ENCODE measurements around the gene PCDH15.
"Not testable (repeated sequence)": the region's sequence is repeated elsewhere in the genome, so short reads cannot be mapped to it uniquely, and the experiment has no call there.

PCDH15 gene

DNA sequence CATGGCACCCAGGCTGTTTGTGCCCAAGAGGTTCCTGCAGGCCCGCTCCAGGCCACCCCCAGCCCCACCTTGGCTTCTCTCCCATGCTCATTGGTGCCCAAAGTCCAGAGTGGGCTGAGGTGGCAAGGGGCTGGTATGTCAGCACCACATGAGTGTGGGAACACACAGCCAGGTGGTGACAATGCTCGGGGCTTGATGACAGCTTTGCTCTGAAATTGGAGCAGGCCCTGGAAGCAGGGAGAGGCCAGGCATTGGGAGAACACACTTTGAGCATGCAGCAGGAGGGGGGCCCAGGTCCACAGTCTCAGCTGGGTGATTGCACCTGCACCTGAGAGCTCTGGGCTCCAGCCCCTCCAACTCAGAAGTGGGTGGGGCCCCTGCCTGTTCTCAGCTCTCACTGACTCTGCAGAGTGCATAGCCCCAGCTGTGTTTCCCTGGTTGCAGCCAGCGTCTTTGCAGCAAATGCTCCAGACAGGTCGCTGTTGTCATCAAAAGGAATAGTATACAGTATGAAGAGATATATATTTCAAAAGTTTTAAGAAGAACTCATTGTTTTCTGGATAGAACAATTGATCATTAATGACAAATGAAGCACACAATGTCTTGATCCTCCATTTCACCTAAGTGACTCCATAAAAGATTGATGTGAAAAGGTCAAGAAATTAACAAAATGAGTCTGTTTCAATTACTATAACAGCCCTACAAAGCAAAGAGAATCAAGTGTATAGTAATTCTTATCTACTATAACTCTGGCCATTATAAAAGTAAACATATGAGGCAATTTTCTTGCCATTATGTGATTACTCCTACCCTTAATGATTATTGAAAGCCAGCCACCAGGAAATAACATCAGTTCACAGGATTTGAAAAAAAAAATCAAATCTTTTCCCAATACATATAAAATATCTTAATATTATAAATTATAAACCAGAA is 848.1 kb downstream of the PCDH15 start:
- no peak for DNase-seq

DNA sequence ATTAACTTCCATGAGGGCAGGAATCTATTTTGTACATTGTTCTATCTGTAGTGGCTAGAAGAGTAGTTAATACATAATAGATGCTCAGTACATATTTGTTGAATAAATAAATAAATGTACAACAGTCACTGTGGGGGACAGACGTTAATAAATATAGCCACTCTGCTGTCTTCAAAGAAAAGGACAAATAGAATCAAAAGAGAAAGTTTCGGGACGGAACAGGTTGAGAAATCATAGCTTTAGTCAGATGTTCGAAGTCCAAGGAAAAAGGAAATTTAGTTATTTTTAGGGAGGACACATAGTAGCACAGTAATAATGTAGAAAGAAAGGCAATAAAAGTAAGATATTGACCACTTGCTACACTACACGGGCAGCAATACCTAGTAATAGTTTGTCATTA is 861.4 kb downstream of the PCDH15 start:
- DNase-seq, result no peak

DNA sequence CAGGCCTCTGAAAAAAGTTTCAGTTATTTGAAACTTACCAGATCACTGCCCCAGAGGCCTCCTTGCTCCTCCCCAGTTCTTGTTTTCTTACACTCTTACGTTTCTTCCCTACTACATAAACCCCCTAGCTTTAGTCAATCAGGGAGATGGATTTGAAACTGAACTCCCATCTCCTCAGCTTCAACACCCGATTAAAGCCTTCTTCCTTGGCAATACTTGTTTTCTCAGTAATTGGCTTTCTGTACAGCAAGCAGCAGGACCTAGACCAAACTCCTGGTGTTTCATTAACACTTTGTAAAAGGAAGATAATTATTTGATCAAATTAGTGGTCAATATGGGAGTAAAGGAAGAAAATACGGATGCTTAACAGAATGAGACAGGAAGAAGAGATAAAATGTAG is 870.4 kb downstream of the PCDH15 start:
- no peak for DNase-seq

DNA sequence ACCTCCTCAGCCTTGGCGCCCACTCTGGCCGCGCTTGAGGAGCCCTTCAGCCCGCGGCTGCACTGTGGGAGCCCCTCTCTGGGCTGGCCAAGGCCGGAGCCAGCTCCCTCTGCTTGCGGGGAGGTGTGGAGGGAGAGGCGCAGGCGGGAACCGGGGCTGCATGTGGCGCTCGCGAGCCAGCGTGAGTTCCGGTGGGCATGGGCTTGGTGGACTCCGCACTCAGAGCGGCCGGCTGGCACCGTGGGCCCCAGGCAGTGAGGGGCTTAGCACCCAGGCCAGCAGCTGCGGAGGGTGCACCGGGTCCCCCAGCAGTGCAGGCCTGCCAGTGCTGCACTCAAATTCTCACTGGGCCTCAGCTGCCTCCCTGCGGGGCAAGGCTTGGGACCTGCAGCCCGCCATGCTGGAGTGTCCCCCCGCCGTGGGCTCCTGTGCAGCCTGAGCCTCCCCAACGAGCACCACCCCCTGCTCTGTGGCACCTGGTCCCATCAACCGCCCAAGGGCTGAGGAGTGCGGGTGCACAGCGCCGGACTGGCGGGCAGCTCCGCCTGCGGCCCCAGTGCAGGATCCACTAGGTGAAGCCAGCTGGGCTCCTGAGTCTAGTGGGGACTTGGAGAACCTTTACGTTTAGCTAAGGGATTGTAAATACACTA is 876.9 kb downstream of the PCDH15 start:
- not testable (repeated sequence) for DNase-seq

DNA sequence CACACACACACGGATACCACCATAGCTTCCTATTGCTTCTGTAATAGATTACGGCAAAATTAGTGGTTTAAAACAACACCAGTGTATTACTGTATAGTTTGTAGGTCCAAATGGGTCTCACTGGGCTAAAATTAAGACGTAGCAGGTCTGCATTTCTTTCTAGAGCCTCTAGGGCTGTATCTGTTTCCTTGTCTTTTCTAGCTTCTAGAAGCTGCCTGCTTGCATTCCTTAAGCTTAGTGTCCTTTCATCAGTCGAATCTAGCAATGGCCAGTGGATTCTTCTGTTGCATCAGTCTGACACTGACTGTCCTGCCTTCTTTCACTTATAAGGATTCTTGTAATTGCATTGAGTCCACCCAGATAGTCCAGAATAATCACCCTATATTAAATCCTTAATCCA is 882.3 kb downstream of the PCDH15 start:
- no peak for DNase-seq

DNA sequence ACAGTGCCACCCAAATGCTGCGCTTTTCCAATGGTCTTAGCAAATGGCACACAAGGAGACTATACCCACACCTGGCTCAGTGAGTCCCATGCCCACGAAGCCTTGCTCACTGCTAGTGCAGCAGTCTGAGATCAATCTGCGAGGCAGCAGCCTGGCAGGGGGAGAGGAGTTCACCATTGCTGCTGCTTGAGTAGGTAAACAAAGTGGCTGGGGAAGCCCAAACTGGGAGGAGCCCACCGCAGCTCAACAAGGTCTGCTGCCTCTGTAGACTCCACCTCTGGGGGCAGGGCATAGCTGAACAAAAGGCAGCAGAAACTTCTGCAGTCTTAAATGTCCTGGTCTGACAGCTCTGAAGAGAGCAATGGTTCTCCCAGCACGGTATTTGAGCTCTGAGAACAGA is 891.2 kb downstream of the PCDH15 start:
- DNase-seq, result no peak

DNA sequence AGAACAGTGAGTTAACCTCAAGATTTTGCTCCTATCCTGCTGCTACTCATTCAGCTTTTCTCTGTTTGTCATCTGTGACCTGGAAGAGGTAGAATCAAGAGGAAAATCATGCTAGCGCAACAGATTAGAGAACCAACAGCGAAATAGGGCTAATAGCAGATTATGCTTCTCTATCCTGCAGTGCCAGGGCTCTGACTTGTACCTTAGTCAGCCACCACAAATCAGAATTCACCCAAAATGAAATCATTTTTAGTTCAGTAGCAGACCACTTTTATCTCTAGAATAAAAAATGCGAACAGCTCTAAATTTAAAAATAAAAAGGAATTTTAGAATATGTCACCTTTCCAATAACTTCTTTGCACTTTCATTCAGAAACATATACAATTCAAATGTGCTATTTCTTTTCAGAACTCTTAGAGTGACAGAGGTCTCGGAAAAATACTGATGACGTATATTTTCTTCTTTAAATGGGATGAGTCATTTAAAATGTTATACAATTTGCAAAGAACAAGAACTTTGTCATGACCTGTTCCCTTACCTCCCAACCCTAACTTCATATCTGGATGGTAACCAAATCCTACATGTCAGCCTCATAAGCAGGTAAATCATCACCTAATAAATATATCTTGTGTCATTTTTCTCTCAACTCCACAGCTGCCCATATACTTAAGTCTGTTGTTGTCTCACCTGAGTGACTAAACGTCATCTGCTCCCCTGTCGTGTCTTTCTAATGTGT is 896.4 kb downstream of the PCDH15 start:
- DNase-seq, result no peak

DNA sequence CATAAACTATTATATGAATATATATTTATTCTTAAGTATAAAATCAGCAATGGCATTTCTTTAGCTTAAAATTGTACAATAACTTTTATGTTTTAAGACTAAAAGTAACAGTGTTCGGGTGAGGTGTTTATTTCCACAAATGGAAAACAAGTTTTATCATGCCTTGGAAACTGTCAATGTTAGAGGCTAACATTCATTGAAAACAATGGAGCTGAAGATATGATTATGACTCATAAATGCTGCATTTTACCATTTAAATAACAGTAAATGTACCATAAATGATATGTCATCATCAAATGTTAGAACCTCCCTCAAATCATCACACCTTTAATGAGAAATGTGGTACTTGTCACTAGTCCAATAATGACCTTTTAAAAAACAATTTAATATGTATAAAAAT is 897.3 kb downstream of the PCDH15 start:
- no peak for DNase-seq

DNA sequence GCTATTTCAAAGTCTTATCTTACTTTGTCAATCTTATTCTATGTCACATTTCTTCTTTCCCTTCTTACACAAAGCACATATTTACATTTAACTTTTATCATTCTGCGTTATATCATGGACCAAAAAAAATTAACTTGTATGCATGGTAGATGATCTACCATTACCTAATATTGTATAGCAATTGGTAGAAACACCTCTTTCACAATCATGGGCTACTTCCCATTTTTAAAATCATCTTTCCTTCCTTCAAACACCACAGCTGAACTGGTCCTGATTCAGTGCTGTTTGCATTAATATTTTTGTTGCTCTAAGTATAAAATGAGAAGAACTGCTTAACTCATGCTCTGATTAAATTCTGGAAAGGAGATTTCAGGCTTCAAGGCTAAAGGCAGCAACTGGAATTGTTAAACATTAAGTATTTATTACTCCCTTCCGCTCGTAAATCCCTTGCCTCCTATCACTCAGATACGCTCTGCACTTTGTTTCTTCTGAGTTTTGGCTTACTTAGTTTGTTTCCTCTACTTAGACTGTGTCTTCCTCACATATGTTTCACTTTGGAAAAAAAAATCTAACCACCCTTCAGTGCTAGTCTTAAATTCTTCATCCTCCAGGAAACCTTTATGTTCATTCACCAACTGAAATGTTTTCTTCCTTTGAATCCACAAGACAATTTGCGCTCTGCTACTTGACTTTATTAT is 901.4 kb downstream of the PCDH15 start:
- no peak for DNase-seq

DNA sequence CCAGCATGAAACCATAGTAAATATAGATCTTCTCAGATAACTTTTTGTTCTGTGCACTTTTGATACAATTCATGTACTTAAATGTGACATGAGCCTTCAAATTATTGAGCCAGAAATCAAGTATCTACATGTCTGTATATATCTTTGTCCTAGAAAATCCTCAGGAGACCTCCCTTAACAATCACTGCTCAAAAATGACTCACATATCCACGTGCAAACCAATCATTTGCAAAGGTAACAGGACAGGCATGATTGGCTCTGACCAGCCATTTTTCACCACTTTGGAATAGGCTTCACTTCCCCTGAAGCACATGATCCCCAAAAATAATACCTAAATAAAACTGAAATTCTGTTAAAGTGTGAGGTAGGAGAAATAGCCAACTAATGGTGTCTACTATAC is 902.5 kb downstream of the PCDH15 start:
- no peak for DNase-seq

DNA sequence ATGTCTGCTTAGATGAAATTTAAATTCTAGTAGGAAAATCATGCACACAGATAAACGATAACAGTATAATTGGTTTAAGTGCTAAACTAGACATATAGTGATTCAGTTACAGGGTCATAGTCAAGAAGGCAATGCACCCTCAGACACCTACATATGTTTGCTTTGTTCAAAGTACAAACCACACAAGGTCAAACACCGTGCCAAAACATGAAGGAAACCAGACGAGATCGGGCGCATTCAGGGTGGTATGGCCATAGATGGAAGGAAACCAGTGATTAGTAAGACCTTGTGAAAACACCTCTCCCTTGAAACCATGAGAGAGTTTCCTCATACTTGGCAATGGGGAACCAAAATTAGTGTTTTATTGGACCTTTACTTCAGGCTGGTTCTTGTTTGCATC is 906.9 kb downstream of the PCDH15 start:
- DNase-seq, result no peak

DNA sequence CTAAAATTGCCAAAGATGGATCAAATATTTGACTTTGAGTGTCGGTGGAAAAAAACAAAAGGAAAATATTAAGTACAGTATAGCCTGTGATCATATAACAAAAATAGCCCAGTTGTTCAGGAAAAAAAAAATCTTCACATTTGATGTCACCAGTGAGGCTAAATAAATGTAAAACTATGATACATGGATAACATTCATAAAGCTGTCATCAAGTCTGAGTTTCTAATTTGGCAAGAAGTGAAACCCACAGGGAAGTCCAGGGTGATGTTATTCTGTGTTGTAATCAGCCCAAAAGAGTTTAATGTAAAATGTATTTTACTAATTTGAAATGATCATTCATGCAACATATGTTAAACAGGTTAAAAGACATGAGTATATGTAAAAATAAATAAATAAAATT is 908.0 kb downstream of the PCDH15 start:
- DNase-seq, result no peak

DNA sequence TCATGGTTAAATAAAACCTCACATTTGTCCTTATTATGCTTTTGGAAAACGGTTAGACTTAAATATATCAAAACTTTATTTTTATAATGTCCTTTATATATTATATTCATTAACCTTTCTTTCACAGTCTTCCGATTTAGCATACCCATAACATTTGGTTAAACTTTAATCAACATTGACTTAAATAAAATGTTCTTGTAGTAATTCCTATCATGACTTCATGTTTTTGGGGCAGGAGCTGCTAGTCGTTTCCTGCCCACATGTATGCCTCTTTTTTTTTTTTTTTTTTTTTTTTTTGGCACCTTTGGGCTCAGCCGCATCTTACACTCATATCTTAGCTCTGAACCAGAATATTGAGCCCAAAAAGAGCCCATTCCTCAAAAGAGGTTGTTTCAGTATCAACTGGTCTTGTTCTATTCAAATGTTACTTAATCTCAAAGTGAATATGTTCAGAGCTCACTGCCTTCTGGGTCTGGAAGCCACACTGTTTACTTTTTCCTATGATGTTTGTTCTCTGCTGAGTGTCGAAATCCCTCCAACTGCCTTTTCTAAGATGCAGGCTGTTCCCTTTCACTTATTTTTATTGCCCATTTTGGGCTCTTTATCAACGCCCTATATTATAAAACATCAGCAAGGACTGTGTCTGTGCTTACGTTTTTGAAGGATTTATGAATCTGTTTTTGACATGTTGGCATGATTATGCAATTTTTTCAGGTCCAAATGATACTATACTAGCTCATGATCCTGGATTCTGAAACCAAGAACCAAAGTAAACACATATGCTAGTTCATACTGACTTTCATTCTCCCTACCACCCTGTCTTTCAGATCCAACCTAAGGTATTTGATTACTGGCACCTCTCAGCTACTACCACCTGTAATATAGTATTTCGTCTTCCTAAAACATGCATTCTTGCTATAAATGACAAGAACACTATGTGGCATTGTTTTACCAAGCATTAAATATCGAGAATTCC is 914.4 kb downstream of the PCDH15 start:
- DNase-seq, result no peak

DNA sequence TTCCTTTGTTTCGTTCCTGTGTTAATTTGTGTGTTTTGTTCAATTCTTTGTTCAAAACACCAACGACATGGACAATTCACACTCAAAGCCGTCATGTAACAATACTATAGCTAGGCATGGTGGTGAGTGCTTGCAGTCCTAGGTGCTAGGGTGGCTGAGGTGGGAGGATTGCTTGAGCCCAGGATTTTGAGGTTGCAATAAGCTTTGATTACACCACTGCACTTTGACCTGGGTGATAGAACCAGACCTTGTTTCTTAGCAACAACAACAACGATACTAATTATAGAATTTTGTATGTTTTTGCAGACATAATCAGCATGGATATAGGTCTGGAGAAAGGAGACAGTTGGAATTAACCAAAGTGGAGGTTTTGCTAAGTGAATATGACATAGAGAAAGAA is 936.2 kb downstream of the PCDH15 start:
- no peak for DNase-seq

DNA sequence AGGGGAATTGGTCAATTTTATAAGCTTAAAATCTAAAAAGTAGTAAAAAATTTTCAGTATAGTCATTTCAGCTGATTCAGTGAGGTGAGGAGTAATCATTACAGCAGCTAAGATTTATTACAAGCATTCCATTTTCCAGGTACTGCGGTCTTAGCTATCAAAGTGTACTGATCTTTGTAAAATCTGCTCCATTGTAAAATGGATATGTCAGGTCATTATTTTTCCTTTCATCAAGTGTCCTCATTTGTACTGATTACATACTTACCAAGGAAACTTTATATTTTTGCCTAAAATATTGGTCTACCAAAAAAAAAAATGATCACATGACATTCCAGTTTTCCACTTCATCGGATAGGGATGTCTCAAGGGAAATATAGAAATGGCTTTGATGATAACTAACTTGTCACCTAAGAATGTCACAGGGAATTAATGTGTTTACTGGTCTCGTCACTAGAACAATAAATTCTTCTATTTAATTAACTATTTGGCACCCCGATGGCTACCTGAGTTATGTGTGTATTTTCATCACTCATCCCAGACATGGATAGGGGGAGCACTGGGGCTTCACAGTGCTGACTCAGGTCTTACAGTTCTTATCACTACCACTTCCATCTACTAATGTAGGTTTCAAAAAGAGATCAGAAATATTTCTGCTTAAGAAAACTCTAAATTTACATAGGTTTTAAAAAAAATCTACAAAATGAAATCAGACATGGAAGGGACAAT is 948.4 kb downstream of the PCDH15 start:
- DNase-seq, result no peak

DNA sequence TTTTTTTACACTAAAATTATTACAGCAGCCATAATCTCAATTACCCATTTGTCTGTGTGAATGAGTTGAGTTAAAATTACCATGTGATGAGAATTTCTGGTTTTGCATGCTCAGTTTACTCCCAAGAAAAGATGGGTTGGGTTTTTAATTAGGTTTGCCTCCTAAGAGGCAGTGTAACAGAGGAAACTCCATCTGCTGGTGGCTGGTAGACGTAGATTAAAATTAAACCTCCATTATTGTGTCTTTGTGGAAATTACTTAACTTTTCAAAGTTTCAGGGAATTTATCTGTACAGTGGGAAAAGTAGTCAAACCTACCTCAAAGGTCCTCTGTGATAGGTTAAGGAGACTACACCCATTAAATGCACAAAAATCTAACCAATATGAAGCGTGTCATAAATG is 954.2 kb downstream of the PCDH15 start:
- DNase-seq, result no peak

DNA sequence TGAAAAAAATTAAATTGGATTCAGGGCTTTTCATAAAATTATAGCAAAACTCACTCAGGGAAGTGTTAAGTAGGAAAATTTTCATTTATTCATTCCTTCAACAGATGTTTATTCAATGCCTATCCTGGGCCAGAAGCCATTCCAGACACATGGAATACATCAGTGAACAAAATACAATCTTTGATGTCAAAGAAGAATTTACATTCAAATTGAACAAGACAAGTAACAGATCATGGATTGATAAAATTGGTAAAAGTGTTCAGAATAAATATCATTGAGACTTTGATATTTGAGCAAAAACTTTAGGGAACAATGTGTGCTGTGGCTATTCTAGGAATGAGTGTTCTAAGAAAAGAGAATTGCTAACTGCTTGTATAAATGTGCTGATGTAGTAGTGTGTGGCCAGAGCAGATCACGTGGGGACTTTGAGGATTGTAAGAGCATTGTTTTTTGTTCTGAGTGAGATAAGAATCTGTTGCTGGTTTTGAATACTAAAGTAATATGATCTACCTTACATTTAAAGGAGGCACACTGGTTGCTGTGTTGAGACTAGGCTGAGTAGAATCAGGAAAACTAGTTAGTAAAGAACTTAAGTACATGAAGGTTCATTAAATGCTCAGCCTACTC is 957.2 kb downstream of the PCDH15 start:
- no peak for DNase-seq

DNA sequence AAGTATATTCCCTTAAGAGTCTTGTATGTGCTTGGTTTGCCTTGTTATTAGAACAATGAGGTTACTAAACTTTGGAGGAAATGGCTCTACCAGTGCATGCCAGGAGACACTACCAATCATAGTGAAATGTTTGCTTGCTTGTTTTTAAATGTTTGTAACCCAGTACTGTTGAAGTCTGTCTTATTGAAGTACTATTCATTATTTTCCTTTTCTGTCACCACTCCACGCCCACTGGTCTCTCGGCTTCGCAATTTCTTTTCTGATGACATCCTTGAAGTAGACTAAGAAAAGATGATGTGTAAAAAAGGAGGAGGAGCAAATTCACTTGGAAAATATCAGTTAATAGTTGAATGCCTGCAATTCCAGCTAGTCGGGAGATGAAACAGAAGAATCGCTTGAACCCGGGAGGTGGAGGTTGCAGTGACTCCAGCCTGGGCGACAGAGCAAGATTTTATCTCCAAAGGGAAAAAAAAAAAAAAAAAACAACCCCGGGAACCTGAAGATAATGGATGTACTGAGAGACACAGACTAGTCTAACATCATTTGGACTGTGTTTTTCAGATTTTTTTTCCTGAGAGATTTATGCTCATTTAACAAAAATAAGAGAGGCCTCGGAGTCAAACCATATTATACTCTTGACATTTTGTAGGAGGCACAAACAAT is 959.4 kb downstream of the PCDH15 start:
- DNase-seq, result no peak

DNA sequence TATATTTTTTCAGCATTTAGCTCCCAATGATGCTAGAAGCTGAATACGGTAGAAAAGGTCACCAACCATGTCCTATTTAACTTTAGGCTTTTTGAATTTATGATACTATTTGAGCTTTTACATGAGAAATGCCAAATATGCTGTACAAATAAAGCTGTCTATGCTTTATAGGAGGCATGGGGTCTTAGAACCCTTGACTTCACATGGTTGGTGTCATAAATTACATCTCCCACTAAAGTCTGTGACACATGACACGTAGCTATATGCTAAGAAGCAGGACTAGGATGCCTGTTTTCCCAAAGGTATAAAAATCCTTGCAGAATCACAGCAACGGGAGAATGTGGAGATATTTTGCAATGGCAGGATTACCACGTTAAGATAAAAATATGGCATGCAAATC is 960.4 kb downstream of the PCDH15 start:
- no peak for DNase-seq

DNA sequence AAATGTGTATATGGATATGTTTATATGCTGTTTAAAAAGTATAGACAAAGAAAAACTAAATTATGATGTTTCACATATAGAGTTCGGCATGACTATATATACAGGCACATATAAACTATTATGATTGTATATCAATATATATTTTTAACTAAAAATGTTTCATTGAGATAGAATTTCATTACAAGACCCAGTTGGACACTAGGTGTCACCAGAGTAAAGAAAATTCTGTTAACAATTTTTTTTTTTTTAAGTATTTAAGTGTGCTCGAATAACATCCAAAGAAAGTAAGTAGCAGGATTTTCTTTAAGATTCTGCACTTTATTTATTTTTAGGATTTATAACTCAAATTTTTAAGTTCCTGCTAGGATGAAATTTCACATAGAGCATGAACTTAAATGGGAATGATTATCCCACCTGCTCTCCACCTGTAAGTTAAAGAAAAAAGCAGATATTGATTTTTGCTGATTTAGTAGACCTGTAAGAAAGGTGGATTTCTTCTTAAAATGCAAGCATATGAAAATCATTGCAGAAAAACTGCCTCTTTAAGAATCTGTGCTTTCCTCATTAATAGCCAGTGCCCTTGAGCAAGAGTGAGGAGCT is 961.5 kb downstream of the PCDH15 start:
- no peak for DNase-seq
